ENCODE measurements around the gene CALM3. TPM values are rescaled to one million over a fixed set of nuclear protein-coding genes. Genes with fewer than 3 reads are reported as not detected.
"Not testable (repeated sequence)": the region's sequence is repeated elsewhere in the genome, so short reads cannot be mapped to it uniquely, and the experiment has no call there.

Gene CALM3
- total RNA-seq, 1 experiment from 2014 or later: 343 TPM

- H3K9me3 Mint-ChIP-seq: peaks cover 18 to 19% of the 10 kb centered on the region in 2 experiments
- Histone ChIP-seq H3K9ac (ENCODE audit: extremely low read depth, insufficient read length, low read length) (no peak overlapping the region), H2BK12ac (ENCODE audit: insufficient read length, low read depth, low read length) (no peak overlapping the region), H3K18ac (ENCODE audit: insufficient read length, low read depth, low read length) (no peak overlapping the region), H4K91ac (ENCODE audit: insufficient read length, low read depth, low read length) (no peak overlapping the region), H3K79me2 (ENCODE audit: insufficient read depth, low read length) (no peaks in the 10 kb centered on the region), H4K20me1 (ENCODE audit: control insufficient read depth, insufficient read depth, insufficient read length) (no peaks in the 10 kb centered on the region), H2AK5ac (ENCODE audit: insufficient read length, low read length) (no peak overlapping the region), H3K79me1 (ENCODE audit: insufficient read depth, low read depth, low read length, poor library complexity, severe bottlenecking) (no peaks in the 10 kb centered on the region), H4K5ac (ENCODE audit: insufficient read length, low read depth, low read length) (no peak overlapping the region), H2BK5ac (ENCODE audit: insufficient read length, low read length) (no peak overlapping the region), H3K14ac (ENCODE audit: insufficient read depth, low read length) (no peak overlapping the region), H2BK120ac (ENCODE audit: low read depth, low read length, poor library complexity, severe bottlenecking) (no peak overlapping the region), H3K4me2 (ENCODE audit: insufficient read depth, insufficient read length, low read length) (no peak overlapping the region), H3T11ph (ENCODE audit: low read length) (no peak overlapping the region), H2BK20ac (ENCODE audit: low read depth, low read length, poor library complexity, severe bottlenecking) (no peak overlapping the region), H2BK15ac (ENCODE audit: low read depth, low read length) (no peak overlapping the region), H4K8ac (replicated peaks; ENCODE audit: insufficient read length, low read depth, low read length) (no peak overlapping the region), H2AFZ (ENCODE audit: low read length) (no peak overlapping the region), H3K56ac (ENCODE audit: insufficient read length, low read depth, low read length) (no peak overlapping the region), H3K27me3 (ENCODE audit: insufficient read depth, low read length) (no peaks in the 10 kb centered on the region), H3K27ac (ENCODE audit: insufficient read length, low read depth, low read length) (no peak overlapping the region), H3K23me2 (ENCODE audit: insufficient read length, low read depth, low read length, poor library complexity, severe bottlenecking) (no peaks in the 10 kb centered on the region), H3K4ac (ENCODE audit: low read depth, low read length) (no peak overlapping the region), H3K4me1 (ENCODE audit: insufficient read depth, low read length) (no peaks in the 10 kb centered on the region), H3K9me3 (ENCODE audit: control insufficient read depth, low read depth, low read length) (no peaks in the 10 kb centered on the region), H3K23ac (ENCODE audit: insufficient read length, low read depth, low read length) (no peak overlapping the region)
- peaks cover 12% of the 10 kb centered on the region for H3K27me3 Mint-ChIP-seq (ENCODE audit: low read depth)
- no CpG with 5 or more reads among the region's 9 CpGs for WGBS (ENCODE audit: extremely low coverage, insufficient read length, low lambda C conversion rate)
- peak overlapping the region in 1 of 3 experiments; percentile 70; a peak in 1 of 7 replicates for H3K27ac Mint-ChIP-seq
- no peak for TF ChIP-seq CTCF (conservative IDR thresholded peaks at IDR 0.05)
- no peaks in the 10 kb centered on the region; a peak in 1 of 7 replicates for H3K36me3 Mint-ChIP-seq (ENCODE audit: insufficient read depth in 1 of 3, low read depth in 3 of 3)
- H3K4me3 Mint-ChIP-seq: no peak overlapping the region
- DNase-seq: peak; percentile 0
- no peaks in the 10 kb centered on the region for H3K4me1 Mint-ChIP-seq
Observed at GRCh38 chr19:46559203-46559602, 41.9 kb upstream of the CALM3 start.

DNA sequence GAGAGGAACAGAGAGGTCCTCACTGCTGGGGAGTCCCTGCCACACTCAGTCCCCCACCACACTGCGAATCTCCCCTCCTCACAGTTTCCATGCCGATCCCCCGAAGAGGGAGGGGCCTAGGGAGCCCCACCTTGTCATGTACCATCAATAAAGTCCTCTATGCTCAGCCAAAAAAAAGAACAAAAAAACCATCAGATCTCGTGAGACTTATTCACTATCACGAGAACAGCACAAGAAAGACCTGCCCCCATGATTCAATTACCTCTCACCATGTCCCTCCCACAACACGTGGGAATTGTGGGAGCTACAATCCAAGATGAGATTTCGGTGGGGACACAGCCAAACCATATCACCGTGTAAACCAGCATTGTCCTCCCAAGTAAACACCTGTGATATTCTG lies 41.5 kb upstream of the CALM3 start:
- not testable (repeated sequence) for H2AFZ ChIP-seq (ENCODE audit: low read length); H3K79me1 ChIP-seq (ENCODE audit: insufficient read depth, low read depth, low read length, poor library complexity, severe bottlenecking); H3K36me3 Mint-ChIP-seq (ENCODE audit: insufficient read depth in 1 of 3, low read depth in 3 of 3); H3K56ac ChIP-seq (ENCODE audit: insufficient read length, low read depth, low read length); H3K4me1 Mint-ChIP-seq; H3K4ac ChIP-seq (ENCODE audit: low read depth, low read length); H3K27ac ChIP-seq (ENCODE audit: insufficient read length, low read depth, low read length); H4K5ac ChIP-seq (ENCODE audit: insufficient read length, low read depth, low read length); H3K23me2 ChIP-seq (ENCODE audit: insufficient read length, low read depth, low read length, poor library complexity, severe bottlenecking); H3K9me3 ChIP-seq (ENCODE audit: control insufficient read depth, low read depth, low read length); H3K27me3 ChIP-seq (ENCODE audit: insufficient read depth, low read length); H4K91ac ChIP-seq (ENCODE audit: insufficient read length, low read depth, low read length); H2AK5ac ChIP-seq (ENCODE audit: insufficient read length, low read length); H4K8ac ChIP-seq (replicated peaks; ENCODE audit: insufficient read length, low read depth, low read length); H3K79me2 ChIP-seq (ENCODE audit: insufficient read depth, low read length); H3K14ac ChIP-seq (ENCODE audit: insufficient read depth, low read length); DNase-seq; H3K27ac Mint-ChIP-seq; H2BK5ac ChIP-seq (ENCODE audit: insufficient read length, low read length); H3K4me1 ChIP-seq (ENCODE audit: insufficient read depth, low read length); H3K4me2 ChIP-seq (ENCODE audit: insufficient read depth, insufficient read length, low read length); H3K4me3 Mint-ChIP-seq; H2BK12ac ChIP-seq (ENCODE audit: insufficient read length, low read depth, low read length); H3K18ac ChIP-seq (ENCODE audit: insufficient read length, low read depth, low read length); H2BK15ac ChIP-seq (ENCODE audit: low read depth, low read length); H4K20me1 ChIP-seq (ENCODE audit: control insufficient read depth, insufficient read depth, insufficient read length); H3T11ph ChIP-seq (ENCODE audit: low read length); H2BK120ac ChIP-seq (ENCODE audit: low read depth, low read length, poor library complexity, severe bottlenecking); H3K23ac ChIP-seq (ENCODE audit: insufficient read length, low read depth, low read length); H3K9ac ChIP-seq (ENCODE audit: extremely low read depth, insufficient read length, low read length); H2BK20ac ChIP-seq (ENCODE audit: low read depth, low read length, poor library complexity, severe bottlenecking)
- peaks cover 12% of the 10 kb centered on the region for H3K27me3 Mint-ChIP-seq (ENCODE audit: low read depth)
- no CpG with 5 or more reads among the region's 8 CpGs for WGBS (ENCODE audit: extremely low coverage, insufficient read length, low lambda C conversion rate)
- peaks cover 18 to 19% of the 10 kb centered on the region in 2 experiments for H3K9me3 Mint-ChIP-seq

Measured in H9 (cell line).